A549 (cell line): ENCODE measurements around the gene CD209. TPM values are rescaled to one million over a fixed set of nuclear protein-coding genes. Genes with fewer than 3 reads are reported as not detected.
A peak's percentile ranks its signal among the peaks of the same experiment; 100 is the strongest.

ENCODE experiments used
- ATAC-seq, 2 experiments: fragments of 200-7000 bp in 1 of 2; fragments of >200 bp in 1 of 2; cut with Nextera tagmentation in 1 of 2; cut with Tn5 transposase in 1 of 2; 3 replicates each; pipeline versions ENCODE4 v1.8.0 to v1.9.1; 2018 to 2020; ENCODE audit warnings: mild to moderate bottlenecking in 1 of 2, moderate library complexity in 1 of 2
- CTCF ChIA-PET: fragments of 300-600 bp; sonication (Branson Sonifier 250); formaldehyde crosslinking; extraction: SDS; loops from one replicate; lab custom pipeline; 2021; ENCODE audit warnings: antibody characterized with exemption, inconsistent platforms; lab: Yijun Ruan, JAX
- POLR2A ChIA-PET: fragments of 350-600 bp; formaldehyde crosslinking; extraction: SDS; loops from one replicate; lab custom pipeline; 2021; ENCODE audit warnings: antibody characterized with exemption, inconsistent platforms; lab: Yijun Ruan, JAX
- DNase-seq, 2 experiments: peaks; one replicate each; pipeline versions ENCODE4 v3.0.0 to v3.0.0-alpha.2; 2011 to 2016; ENCODE audit warnings: low read depth in 1 of 2, low spot score in 1 of 2
- FAIRE-seq: peaks from 2 replicates; lab custom pipeline; 2011; peaks lifted over from hg19 to GRCh38; lab: Jason Lieb, UNC
- H3K27ac ChIP-seq, 2 experiments: fragments of >200 bp; sonication (Bioruptor Twin); formaldehyde crosslinking; 3 replicates each; pipeline ENCODE4 v1.5.1; 2016 to 2017
- H3K4me1 ChIP-seq: fragments of >200 bp; sonication (Bioruptor Twin); formaldehyde crosslinking; 3 replicates; pipeline ENCODE4 v1.6.1; 2016
- H3K4me2 ChIP-seq: fragments of >200 bp; sonication (Bioruptor Twin); formaldehyde crosslinking; 3 replicates; pipeline ENCODE4 v1.6.1; 2016
- H3K4me3 ChIP-seq: fragments of >200 bp; sonication (Bioruptor Twin); formaldehyde crosslinking; 3 replicates; pipeline ENCODE4 v1.5.1; 2016
- H3K9me3 ChIP-seq: fragments of >200 bp; sonication (Bioruptor Twin); formaldehyde crosslinking; 3 replicates; pipeline ENCODE4 v1.6.1; 2016
- ATOH8 ChIP-seq: fragments of 250-450 bp; sonication (Bioruptor Pico); IDR thresholded peaks from 2 replicates; pipeline ENCODE4 v1.5.0; 2020; ENCODE audit warnings: low read depth, mild to moderate bottlenecking, moderate library complexity
- BCL3 ChIP-seq: fragments of >200 bp; sonication (Bioruptor Twin); formaldehyde crosslinking; IDR thresholded peaks from 3 replicates; pipeline ENCODE4 v1.6.1; 2016
- CHD4 ChIP-seq: fragments of 200-600 bp; sonication (generic); IDR thresholded peaks from 2 replicates; pipeline ENCODE4 v1.6.1; 2016; ENCODE audit warnings: antibody characterized with exemption, mild to moderate bottlenecking, borderline replicate concordance
- FOSL2 ChIP-seq, 2 experiments: fragments of 450-650 bp in 1 of 2; fragments of >200 bp in 1 of 2; sonication (Bioruptor Twin) in 1 of 2; formaldehyde crosslinking; IDR thresholded peaks; 2 replicates each; pipeline versions ENCODE4 v1.5.0 to v1.6.1; 2016 to 2020; ENCODE audit warnings: mild to moderate bottlenecking in 1 of 2, moderate library complexity in 1 of 2
- HDAC2 ChIP-seq: fragments of 200-600 bp; sonication (generic); IDR thresholded peaks from 2 replicates; pipeline ENCODE4 v1.6.1; 2016
- HES2 ChIP-seq: fragments of >200 bp; sonication (Bioruptor Twin); formaldehyde crosslinking; IDR thresholded peaks from 2 replicates; pipeline ENCODE4 v1.6.1; 2016
- HOXA7 ChIP-seq: fragments of 250-450 bp; sonication (Bioruptor Pico); IDR thresholded peaks from 2 replicates; pipeline ENCODE4 v1.5.0; 2020; ENCODE audit warnings: mild to moderate bottlenecking, moderate library complexity
- HOXB5 ChIP-seq: fragments of 250-450 bp; sonication (Bioruptor Pico); IDR thresholded peaks from 2 replicates; pipeline ENCODE4 v1.5.0; 2020; ENCODE audit warnings: mild to moderate bottlenecking, moderate library complexity
- KDM5A ChIP-seq: fragments of 200-600 bp; sonication (generic); IDR thresholded peaks from 2 replicates; pipeline ENCODE4 v1.6.1; 2016; ENCODE audit warnings: antibody characterized with exemption, mild to moderate bottlenecking
- MAX ChIP-seq: IDR thresholded peaks from 2 replicates; pipeline ENCODE4 v1.6.1; 2012
- MYC ChIP-seq: IDR thresholded peaks from 2 replicates; pipeline ENCODE4 v1.6.1; 2012; ENCODE audit warnings: mild to moderate bottlenecking, inconsistent platforms, low read length, improper control_type of control experiment, borderline replicate concordance
- PHF8 ChIP-seq: fragments of 200-600 bp; sonication (generic); IDR thresholded peaks from 2 replicates; pipeline ENCODE4 v1.6.1; 2016; ENCODE audit warnings: low read depth, mild to moderate bottlenecking, antibody characterized with exemption, moderate library complexity, borderline replicate concordance
- POLR2A ChIP-seq: IDR thresholded peaks from 2 replicates; pipeline ENCODE4 v1.6.1; 2012; ENCODE audit warnings: mild to moderate bottlenecking, low read length
- POLR2AphosphoS2 ChIP-seq: conservative IDR thresholded peaks from 2 replicates; pipeline ENCODE4 v1.6.1; 2012; ENCODE audit warnings: low read length, improper control_type of control experiment, inconsistent platforms
- REST ChIP-seq: fragments of 200-600 bp; sonication (generic); IDR thresholded peaks from 2 replicates; pipeline ENCODE4 v1.6.1; 2016; ENCODE audit warnings: antibody characterized with exemption, mild to moderate bottlenecking, moderate library complexity
- ZC3H11A ChIP-seq: fragments of 450-650 bp; IDR thresholded peaks from 2 replicates; pipeline ENCODE4 v1.6.1; 2014; ENCODE audit warnings: antibody characterized with exemption, mild to moderate bottlenecking
- ZFP36 ChIP-seq: fragments of 450-650 bp; IDR thresholded peaks from 2 replicates; pipeline ENCODE4 v1.6.1; 2014; ENCODE audit warnings: borderline replicate concordance; ENCODE audit not compliant: partially characterized antibody
- WGBS: methylation state at CpG from one replicate; pipeline ENCODE4 v1.1.6; 2017; ENCODE audit errors: missing lambda C conversion rate; 5-methylcytosine and 5-hydroxymethylcytosine counted together
- polyA plus RNA-seq, 4 experiments: library from polyadenylated mRNA; depleted of rRNA in 3 of 4; stranded (reverse); fragments of >200 nt; fragmentation: RNase III in 1 of 4; extraction: RNeasy Plus Mini Kit Qiagen cat#74134 plus additional on column Dnase treatment in 1 of 4; gene quantifications; 2 replicates in 3 of 4; 3 replicates in 1 of 4; pipeline ENCODE4 v1.2.3, GENCODE V29; 2011 to 2017

Gene CD209
- polyA plus RNA-seq, 2 of the 4 experiments (the other 2 are of a cell fraction) = not detected

- Histone ChIP-seq H3K9me3 (0 out of 3 replicates have a peak, but pooled peaks cover 4% of the 10 kb centered on the region), H3K4me1 (peaks cover 7% of the 10 kb centered on the region; the same call in 2 of the 3 replicates), H3K4me3 (no peak overlapping the region), H3K4me2 (no peak overlapping the region), H3K27ac (no peak overlapping the region)
- TF ChIP-seq ZFP36 (peak; percentile 17), POLR2A (no peak)
- DNase-seq (no peak), FAIRE-seq (no peak), ATAC-seq (no peak)
- ChIA-PET POLR2A (no interaction called here), CTCF (interaction anchor here (2.0 kb wide), 1 partner anchor 12 kb away, joined by 5 read pairs; no protein-coding TSS in a partner anchor)
- 44% methylated on average over 8 of the region's 22 CpGs for WGBS
These were observed 40.4 kb upstream of the CD209 start for GRCh38 chr19:7787602-7788177.

GRCh38 chr19:7787141-7787540 lies 39.8 kb upstream of the CD209 start:
- WGBS = 33% methylated on average over 6 of the region's 10 CpGs
- ATAC-seq (no peak), FAIRE-seq (no peak), DNase-seq (no peak)
- H3K4me3 ChIP-seq = no peak overlapping the region
- TF ChIP-seq HOXB5 (CRISPR knock-in tag) (no peak), BCL3 (no peak), HOXA7 (no peak)
- H3K4me1 ChIP-seq = peaks cover 7% of the 10 kb centered on the region; the same call in 2 of the 3 replicates
- no peak overlapping the region for H3K27ac ChIP-seq
- 0 out of 3 replicates have a peak, but pooled peaks cover 4% of the 10 kb centered on the region for H3K9me3 ChIP-seq
- POLR2A ChIA-PET = no interaction called here
- H3K4me2 ChIP-seq = no peak overlapping the region
- CTCF ChIA-PET = interaction anchor here (2.5 kb wide), 1 partner anchor 12 kb away, joined by 10 read pairs; no protein-coding TSS in a partner anchor

- H3K4me1 ChIP-seq = peaks cover 7% of the 10 kb centered on the region; the same call in 2 of the 3 replicates
- TF ChIP-seq FOSL2 (IDR thresholded peaks at IDR 0.05) (no peak), FOSL2 (CRISPR knock-in tag; IDR thresholded peaks at IDR 0.05) (no peak), MAX (no peak), CHD4 (no peak), PHF8 (no peak), HES2 (no peak), POLR2AphosphoS2 (no peak), ZC3H11A (no peak), HDAC2 (no peak), MYC (no peak), REST (no peak), KDM5A (no peak), HOXB5 (CRISPR knock-in tag) (no peak), ATOH8 (CRISPR knock-in tag) (no peak)
- TF ChIP-seq, all 56 proteins: peak for 0
- Histone ChIP-seq H3K9me3 (0 out of 3 replicates have a peak, but pooled peaks cover 4% of the 10 kb centered on the region), H3K27ac (no peak overlapping the region), H3K4me3 (no peak overlapping the region), H3K4me2 (no peak overlapping the region)
- no peak for FAIRE-seq
- DNase-seq = no peak
- ATAC-seq = no peak
- POLR2A ChIA-PET = no interaction called here
- CTCF ChIA-PET = interaction anchor here (2.5 kb wide), 1 partner anchor 15 kb away, joined by 10 read pairs; no protein-coding TSS in a partner anchor
These were observed 37.5 kb upstream of the CD209 start for GRCh38 chr19:7784856-7785255.
